GM12891 (cell line): ENCODE results near the gene PLIN3.
A peak's percentile ranks its signal among the peaks of the same experiment; 100 is the strongest.
"Not testable (repeated sequence)": the region's sequence is repeated elsewhere in the genome, so short reads cannot be mapped to it uniquely, and the experiment has no call there.

ENCODE experiments used
- DNase-seq: peaks from one replicate; pipeline ENCODE4 v3.0.0; 2011; ENCODE audit warnings: low spot score; ENCODE audit not compliant: insufficient read length
- FAIRE-seq: peaks from 2 replicates; lab custom pipeline; 2011; peaks lifted over from hg19 to GRCh38; lab: Jason Lieb, UNC
- PAX5 ChIP-seq: IDR thresholded peaks from 2 replicates; pipeline ENCODE4 v1.6.1; 2011; ENCODE audit warnings: low read length, moderate library complexity, mild to moderate bottlenecking; ENCODE audit not compliant: insufficient read depth, severe bottlenecking
- POLR2A ChIP-seq: IDR thresholded peaks from 2 replicates; pipeline ENCODE4 v1.6.1; 2011; ENCODE audit warnings: low read depth, low read length, control low read depth
- POLR2AphosphoS5 ChIP-seq: IDR thresholded peaks from 2 replicates; pipeline ENCODE4 v1.6.1; 2011; ENCODE audit warnings: low read depth, low read length, control low read depth
- POU2F2 ChIP-seq: IDR thresholded peaks from 2 replicates; pipeline ENCODE4 v1.6.1; 2011; ENCODE audit warnings: low read depth, mild to moderate bottlenecking, control low read depth, low read length, moderate library complexity
- SPI1 ChIP-seq: IDR thresholded peaks from 2 replicates; pipeline ENCODE4 v1.6.1; 2011; ENCODE audit warnings: low read depth, low read length, control low read depth
- TAF1 ChIP-seq: IDR thresholded peaks from 2 replicates; pipeline ENCODE4 v1.6.1; 2011; ENCODE audit warnings: low read depth, low read length, control low read depth

The PLIN3 gene

DNA sequence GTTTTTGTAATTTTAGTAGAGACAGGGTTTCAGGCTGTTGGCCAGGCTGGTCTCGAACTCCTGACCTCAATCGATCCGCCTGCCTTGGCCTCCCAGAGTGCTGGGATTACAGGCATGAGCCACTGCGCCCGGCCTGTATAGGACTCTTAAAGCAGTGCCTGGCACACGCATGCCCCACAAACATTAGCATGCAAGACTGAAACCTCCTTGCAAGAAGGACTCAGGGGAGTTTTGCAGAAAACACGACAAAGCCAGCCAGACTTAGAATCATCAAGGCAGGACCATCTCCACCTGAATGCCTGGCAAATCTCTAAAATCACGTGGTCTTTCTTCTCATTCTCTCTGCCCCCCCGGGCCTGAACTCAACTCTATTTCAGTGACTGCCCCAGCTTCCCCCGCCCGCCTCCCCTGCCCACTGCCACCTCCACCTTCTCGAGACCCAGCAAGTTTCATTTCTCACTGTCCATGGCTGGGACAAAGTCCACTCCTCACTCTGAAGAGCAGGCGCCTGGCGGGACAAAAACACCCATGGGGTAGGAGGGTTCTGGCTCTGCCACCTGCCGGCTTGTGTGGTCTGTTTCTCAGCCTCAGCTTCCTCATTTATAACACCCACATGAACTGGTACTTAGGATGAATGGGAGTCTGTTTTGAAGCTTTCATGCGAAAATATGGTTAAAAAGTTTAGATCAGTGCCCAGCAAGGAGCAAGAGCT is 38.3 kb downstream of the PLIN3 start:
- no peak for TF ChIP-seq POU2F2
- no peak for TF ChIP-seq PAX5
- no peak for TF ChIP-seq TAF1
- peak; percentile 61 for TF ChIP-seq SPI1
- TF ChIP-seq POLR2A = no peak
- DNase-seq = no peak
- peak; percentile 56 for FAIRE-seq

DNA sequence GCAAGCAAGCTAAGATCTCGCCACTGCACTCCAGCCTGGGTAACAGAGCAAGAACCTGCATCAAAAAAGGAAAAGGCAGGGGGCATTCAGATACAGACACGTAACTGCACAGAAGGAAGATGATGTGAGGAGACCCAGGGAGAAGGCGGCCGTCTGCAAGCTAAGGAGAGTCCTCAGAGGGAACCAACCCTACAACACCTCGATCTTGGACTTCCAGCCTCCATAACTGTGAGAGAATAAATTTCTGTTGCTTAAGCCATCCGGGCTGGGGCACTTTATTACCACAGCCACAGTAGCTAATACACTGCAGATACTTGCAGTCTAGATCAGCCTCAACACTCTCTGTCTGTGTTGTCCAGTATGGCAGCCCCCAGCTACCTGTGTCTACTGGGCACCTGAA is 43.9 kb downstream of the PLIN3 start:
- TF ChIP-seq PAX5 (no peak), POLR2AphosphoS5 (no peak), SPI1 (no peak), POU2F2 (no peak), TAF1 (no peak), POLR2A (no peak)
- no peak for FAIRE-seq
- DNase-seq = no peak

DNA sequence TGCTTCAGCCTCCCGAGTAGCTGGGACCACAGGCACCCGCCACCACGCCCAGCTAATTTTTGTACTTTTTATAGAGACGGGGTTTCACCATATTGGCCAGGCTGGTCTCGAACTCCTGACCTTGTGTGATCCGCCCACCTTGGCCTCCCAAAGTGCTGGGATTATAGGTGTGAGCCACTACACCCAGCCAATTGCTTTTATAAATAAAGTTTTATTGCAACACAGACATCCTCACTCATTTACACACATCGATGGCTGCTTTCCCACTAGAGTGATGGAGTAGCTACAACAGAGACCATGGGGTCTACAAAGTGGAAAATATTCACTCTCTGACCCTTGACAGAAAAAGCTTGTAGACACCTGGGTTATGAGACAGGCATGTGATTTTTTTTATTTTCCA is 45.1 kb downstream of the PLIN3 start:
- not testable (repeated sequence) for FAIRE-seq, DNase-seq

GRCh38 chr19:4821265-4821664 is 46.2 kb downstream of the PLIN3 start:
- DNase-seq = no peak
- FAIRE-seq = no peak
- TF ChIP-seq TAF1 (no peak), POU2F2 (no peak), PAX5 (no peak), SPI1 (no peak), POLR2A (no peak), POLR2AphosphoS5 (no peak)

GRCh38 chr19:4817467-4818277 is 49.8 kb downstream of the PLIN3 start:
- DNase-seq = no peak

DNA sequence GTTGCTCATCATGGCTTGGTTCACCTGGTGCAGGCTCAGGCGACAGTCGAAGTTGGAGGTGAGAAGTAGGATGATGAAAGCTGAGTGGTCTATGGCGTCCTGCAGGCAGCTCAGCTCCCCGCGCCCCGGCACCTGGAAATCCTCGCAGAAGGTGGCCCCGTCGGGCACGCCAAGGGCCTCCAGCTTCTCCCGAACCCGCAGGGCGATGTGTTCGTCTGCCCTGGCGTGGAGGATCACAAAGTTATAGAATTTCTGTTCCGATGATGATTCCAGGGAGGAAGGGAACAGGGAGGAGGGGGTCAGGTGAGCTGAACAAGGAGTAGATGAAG is 50.6 kb downstream of the PLIN3 start:
- DNase-seq (no peak), FAIRE-seq (no peak)
- TF ChIP-seq PAX5 (no peak), POU2F2 (no peak), POLR2AphosphoS5 (no peak), TAF1 (no peak), SPI1 (no peak), POLR2A (no peak)

More at GRCh38 chr19:4817467-4818277, 49.8 kb downstream of the PLIN3 start:
- FAIRE-seq = no peak
- TF ChIP-seq POLR2AphosphoS5 (no peak), TAF1 (no peak), POLR2A (no peak), PAX5 (no peak), POU2F2 (no peak), SPI1 (no peak)

DNA sequence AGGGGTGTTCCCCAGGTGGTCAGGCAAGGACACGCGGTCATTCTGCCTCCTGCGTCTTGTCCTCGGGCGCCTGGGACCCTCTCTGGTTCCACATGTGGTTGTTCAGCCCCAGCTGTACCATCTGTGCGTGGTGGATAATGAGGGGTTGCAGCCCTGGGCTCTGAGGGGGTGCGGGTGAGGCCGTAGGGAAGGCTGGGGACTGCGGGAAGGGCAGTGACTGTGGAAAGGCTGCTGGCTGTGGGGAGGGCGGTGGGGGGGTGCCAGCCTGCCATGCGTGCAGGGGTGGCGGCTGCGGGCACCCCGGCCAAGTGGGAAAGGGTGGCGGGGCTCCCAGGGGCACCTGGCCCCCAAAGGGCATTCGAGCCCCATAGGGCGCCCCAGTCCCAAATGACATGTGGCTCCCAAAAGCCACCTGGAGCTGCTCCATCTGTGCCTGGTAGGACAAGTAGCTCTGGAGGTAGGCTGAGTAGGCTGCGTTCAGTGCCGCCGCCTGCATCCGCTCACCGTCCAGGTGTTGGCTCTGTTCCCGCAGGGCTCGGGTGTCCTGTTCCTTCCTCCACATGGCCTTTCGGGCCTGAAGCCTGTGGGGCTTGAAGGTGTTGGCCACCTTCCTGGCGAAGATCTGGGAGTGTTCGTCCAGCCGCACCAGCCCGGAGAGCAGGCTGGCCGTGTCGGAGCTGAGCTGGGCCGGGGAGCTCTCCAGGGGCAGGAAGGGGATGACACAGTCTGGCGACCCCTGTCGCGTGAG is 51.1 kb downstream of the PLIN3 start:
- no peak for FAIRE-seq
- TF ChIP-seq TAF1 (no peak), POLR2AphosphoS5 (no peak), POLR2A (no peak), PAX5 (no peak), POU2F2 (no peak), SPI1 (no peak)
- DNase-seq = no peak

DNA sequence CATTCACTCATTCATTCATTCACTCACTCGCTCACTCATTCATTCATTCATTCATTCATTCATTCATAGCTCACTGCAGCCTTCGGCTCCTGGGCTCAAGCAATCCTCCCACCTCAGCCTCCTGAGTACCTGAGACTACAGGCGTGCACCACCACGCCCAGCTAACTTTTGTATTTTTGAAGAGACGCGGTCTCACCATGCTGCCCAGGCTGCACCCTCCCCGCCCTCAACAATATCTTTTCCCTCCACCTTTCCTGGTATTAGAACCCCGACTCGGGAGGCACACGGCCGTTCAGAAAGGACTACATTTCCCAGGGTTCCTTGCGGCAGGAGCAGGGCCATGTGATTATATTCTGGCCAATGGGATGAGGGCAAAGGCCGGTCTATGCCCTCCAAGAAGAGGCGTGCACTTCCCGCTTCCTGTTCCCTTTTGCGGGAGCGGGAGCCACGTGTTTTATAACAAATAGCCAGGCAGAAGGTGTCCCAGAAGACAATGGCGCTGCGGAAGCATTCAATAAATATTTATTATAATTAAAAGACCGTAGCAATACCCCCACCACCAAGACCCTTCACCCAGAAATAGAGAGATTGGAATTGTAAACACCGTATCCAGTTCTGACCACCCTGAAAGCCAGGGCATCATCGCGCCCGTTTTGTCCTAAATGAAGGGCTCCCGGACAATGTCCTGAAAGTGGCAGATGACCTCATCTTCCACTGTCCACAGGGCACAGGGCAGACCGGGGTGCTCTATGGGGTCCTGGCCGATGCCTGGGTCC is 51.9 kb downstream of the PLIN3 start:
- peak; percentile 91 for FAIRE-seq
- DNase-seq = peak; percentile 86
- 0 out of 2 replicates have a peak, but pooled peaks have one; percentile 6 for TF ChIP-seq POLR2A
- peak; percentile 45; the same call in 1 of the 2 replicates for TF ChIP-seq POLR2AphosphoS5
- no peak for TF ChIP-seq PAX5
- TF ChIP-seq SPI1 = peak; percentile 59
- TF ChIP-seq POU2F2 = no peak

GRCh38 chr19:4814625-4815425 is 52.6 kb downstream of the PLIN3 start:
- FAIRE-seq = no peak
- no peak for DNase-seq
- TF ChIP-seq POLR2A (0 out of 2 replicates have a peak, but pooled peaks have one; percentile 54), POU2F2 (no peak), POLR2AphosphoS5 (no peak)
